ENCODE results near the gene RFX2. TPM values are rescaled to one million over a fixed set of nuclear protein-coding genes. Genes with fewer than 3 reads are reported as not detected.
"Not testable (repeated sequence)": the region's sequence is repeated elsewhere in the genome, so short reads cannot be mapped to it uniquely, and the experiment has no call there.

Gene RFX2
- total RNA-seq, 1 donor from 2014 or later: 6.5 TPM

- no peak for DNase-seq (ENCODE audit: low read depth)
- H3K27me3 ChIP-seq (ENCODE audit: control insufficient read depth, insufficient read depth, low read length): peaks cover 2% of the 10 kb centered on the region
- H3K36me3 ChIP-seq (ENCODE audit: control insufficient read depth, insufficient read depth, low read length): no peaks in the 10 kb centered on the region
- TF ChIP-seq CTCF (IDR thresholded peaks at IDR 0.05; ENCODE audit: insufficient read depth, low read length, poor library complexity, severe bottlenecking): no peak
- no peak overlapping the region for H3K4me3 ChIP-seq (ENCODE audit: low read depth, low read length)
These were observed 100.2 kb downstream of the RFX2 start for GRCh38 chr19:6010107-6010506.

- no peak overlapping the region for H3K4me3 ChIP-seq (ENCODE audit: low read depth, low read length)
- H3K27me3 ChIP-seq (ENCODE audit: control insufficient read depth, insufficient read depth, low read length): peaks cover 2% of the 10 kb centered on the region
- TF ChIP-seq CTCF (IDR thresholded peaks at IDR 0.05; ENCODE audit: insufficient read depth, low read length, poor library complexity, severe bottlenecking): no peak
- DNase-seq (ENCODE audit: low read depth): no peak
- H3K36me3 ChIP-seq (ENCODE audit: control insufficient read depth, insufficient read depth, low read length): no peaks in the 10 kb centered on the region
These were observed 102.4 kb downstream of the RFX2 start for GRCh38 chr19:6007866-6008265.

DNA sequence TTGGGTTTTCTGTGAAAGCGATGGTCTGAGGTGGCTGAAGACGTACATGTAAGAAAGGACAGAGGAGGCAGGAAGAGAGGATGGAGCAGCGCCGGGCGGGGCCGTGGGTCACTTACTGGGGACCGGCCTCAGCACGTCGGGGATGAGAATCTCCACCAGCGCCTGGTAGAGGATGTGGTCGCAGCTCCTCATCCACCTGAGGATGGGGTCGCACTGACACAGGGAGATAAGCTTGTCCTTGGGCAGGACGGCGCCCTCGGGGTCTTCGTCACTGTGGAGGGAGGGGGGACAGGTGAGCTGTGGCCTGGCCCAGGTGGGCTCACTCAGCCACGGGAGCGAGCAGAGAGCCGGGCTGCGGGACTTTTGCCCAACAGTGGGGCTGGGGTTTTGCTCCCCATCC is 103.4 kb downstream of the RFX2 start:
- DNase-seq (ENCODE audit: low read depth): no peak
- Histone ChIP-seq H3K4me3 (ENCODE audit: low read depth, low read length) (no peak overlapping the region), H3K27me3 (ENCODE audit: control insufficient read depth, insufficient read depth, low read length) (no peaks in the 10 kb centered on the region), H3K36me3 (ENCODE audit: control insufficient read depth, insufficient read depth, low read length) (no peaks in the 10 kb centered on the region)
- no peak for TF ChIP-seq CTCF (IDR thresholded peaks at IDR 0.05; ENCODE audit: insufficient read depth, low read length, poor library complexity, severe bottlenecking)

DNA sequence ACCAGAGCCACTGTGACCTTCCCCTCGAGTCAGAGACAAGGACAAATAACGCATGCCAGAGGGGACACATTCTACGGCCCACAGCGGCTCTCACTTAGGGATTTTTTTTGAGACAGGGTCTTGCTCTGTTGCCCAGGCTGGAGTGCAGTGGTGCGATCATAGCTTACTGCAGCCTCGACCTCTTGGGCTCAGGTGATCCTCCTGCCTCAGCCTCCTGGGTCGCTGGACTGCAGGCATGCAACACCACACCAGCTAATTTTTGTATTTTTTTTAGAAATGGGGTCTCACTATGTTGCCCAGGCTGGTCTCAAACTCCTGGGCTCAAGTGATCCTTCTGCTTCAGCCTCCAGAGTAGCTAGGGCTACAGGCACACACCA is 104.2 kb downstream of the RFX2 start:
- not testable (repeated sequence) for H3K27me3 ChIP-seq (ENCODE audit: control insufficient read depth, insufficient read depth, low read length); DNase-seq (ENCODE audit: low read depth); H3K36me3 ChIP-seq (ENCODE audit: control insufficient read depth, insufficient read depth, low read length); H3K4me3 ChIP-seq (ENCODE audit: low read depth, low read length)

GRCh38 chr19:6005321-6006069 is 104.8 kb downstream of the RFX2 start:
- Histone ChIP-seq H3K4me3 (ENCODE audit: low read depth, low read length) (no peak overlapping the region), H3K27me3 (ENCODE audit: control insufficient read depth, insufficient read depth, low read length) (no peaks in the 10 kb centered on the region), H3K36me3 (ENCODE audit: control insufficient read depth, insufficient read depth, low read length) (no peaks in the 10 kb centered on the region)
- no peak for DNase-seq (ENCODE audit: low read depth)
- no peak for TF ChIP-seq CTCF (IDR thresholded peaks at IDR 0.05; ENCODE audit: insufficient read depth, low read length, poor library complexity, severe bottlenecking)

DNA sequence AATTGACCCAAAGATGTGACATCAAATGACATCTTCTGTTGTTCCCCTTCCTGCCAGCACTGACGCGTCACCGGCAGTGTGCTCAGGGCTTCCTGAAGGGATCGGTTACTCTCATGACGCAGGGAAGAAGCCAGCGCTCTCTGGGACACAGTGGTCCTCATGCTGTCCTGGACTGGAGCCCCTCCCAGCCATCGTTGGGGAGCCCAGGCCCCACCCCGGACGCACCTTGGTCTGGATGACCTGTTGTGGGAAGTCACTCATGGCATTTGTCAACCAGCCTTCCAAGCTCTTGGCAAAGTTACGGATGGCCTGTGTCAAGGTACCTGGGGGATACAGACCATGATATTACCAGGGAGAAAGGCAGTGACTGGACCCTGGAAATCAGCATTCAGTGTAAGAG is 106.3 kb downstream of the RFX2 start:
- TF ChIP-seq CTCF (IDR thresholded peaks at IDR 0.05; ENCODE audit: insufficient read depth, low read length, poor library complexity, severe bottlenecking): no peak
- DNase-seq (ENCODE audit: low read depth): no peak
- Histone ChIP-seq H3K4me3 (ENCODE audit: low read depth, low read length) (no peak overlapping the region), H3K36me3 (ENCODE audit: control insufficient read depth, insufficient read depth, low read length) (no peaks in the 10 kb centered on the region), H3K27me3 (ENCODE audit: control insufficient read depth, insufficient read depth, low read length) (no peaks in the 10 kb centered on the region)

All from kidney epithelial cell (primary cell).